Measurements from ENCODE around the gene CPT1B.

DNA sequence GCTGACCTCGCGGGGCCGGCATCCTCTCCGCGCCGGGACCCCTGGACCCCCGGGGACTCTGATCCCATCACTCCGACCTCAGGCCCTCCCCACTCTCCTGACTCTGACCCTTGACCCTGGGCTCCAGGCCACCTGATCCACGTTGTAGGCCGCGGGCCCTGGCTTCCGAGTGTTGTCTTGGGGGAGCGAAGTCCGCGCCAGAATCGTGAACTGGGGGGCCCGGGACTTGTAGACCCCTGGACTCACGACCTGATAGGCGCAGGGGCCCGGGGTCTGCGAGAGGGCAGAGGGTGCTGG is 47.7 kb downstream of the CPT1B start:
- TF ChIP-seq, protein P1, sequence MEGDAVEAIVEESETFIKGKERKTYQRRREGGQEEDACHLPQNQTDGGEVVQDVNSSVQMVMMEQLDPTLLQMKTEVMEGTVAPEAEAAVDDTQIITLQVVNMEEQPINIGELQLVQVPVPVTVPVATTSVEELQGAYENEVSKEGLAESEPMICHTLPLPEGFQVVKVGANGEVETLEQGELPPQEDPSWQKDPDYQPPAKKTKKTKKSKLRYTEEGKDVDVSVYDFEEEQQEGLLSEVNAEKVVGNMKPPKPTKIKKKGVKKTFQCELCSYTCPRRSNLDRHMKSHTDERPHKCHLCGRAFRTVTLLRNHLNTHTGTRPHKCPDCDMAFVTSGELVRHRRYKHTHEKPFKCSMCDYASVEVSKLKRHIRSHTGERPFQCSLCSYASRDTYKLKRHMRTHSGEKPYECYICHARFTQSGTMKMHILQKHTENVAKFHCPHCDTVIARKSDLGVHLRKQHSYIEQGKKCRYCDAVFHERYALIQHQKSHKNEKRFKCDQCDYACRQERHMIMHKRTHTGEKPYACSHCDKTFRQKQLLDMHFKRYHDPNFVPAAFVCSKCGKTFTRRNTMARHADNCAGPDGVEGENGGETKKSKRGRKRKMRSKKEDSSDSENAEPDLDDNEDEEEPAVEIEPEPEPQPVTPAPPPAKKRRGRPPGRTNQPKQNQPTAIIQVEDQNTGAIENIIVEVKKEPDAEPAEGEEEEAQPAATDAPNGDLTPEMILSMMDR (IDR thresholded peaks at IDR 0.05) = no peak
- TF ChIP-seq POLR2A (IDR thresholded peaks at IDR 0.05) = no peak

Data from esophagus squamous epithelium (tissue), 4 donors.